GM18951 (cell line): Measurements from ENCODE around the gene PPP6C.
"Not testable (repeated sequence)": the region's sequence is repeated elsewhere in the genome, so short reads cannot be mapped to it uniquely, and the experiment has no call there.

Experiments
- POLR2A ChIP-seq: IDR thresholded peaks from 4 replicates; pipeline ENCODE4 v1.6.1; 2011; ENCODE audit warnings: mild to moderate bottlenecking; ENCODE audit not compliant: insufficient read length, insufficient read depth; ENCODE audit errors: extremely low read depth
- in situ Hi-C: fragments of 300-500 bp; cut with MboI; formaldehyde crosslinking; loops from one replicate; pipeline ENCODE4 v1.12.0; 2022; ENCODE audit warnings: low sequenced_read_pairs, mixed read lengths, inconsistent platforms; ENCODE audit not compliant: unreplicated experiment

The PPP6C gene

GRCh38 chr9:125142560-125143376 lies 46.8 kb downstream of the PPP6C start:
- in situ Hi-C loops = loop anchor here (10.0 kb wide), 1 partner anchor 368 kb away; the partner anchor contains the start of genes NR6A1 and OLFML2A

DNA sequence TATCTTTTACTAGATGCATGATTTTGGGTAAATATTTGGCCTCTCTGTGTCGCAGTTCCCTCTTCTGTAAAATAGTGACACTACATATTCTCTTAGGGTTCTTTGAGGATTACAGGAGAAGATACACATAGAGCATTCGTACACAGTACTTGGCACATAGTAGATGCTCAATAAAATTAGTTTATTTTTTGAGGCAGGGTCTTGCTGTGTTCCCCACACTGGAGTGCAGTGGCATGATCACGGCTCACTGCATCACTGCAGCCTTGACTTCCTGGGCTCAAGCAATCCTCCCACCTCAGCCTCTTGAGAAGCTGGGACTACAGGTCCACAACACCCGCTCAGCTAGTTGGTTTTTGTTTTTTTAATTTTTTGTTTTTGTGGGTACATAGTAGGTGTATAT lies 47.9 kb downstream of the PPP6C start:
- in situ Hi-C loops = loop anchor here (10.0 kb wide), 1 partner anchor 367 kb away; the partner anchor contains the start of genes NR6A1 and OLFML2A
- TF ChIP-seq POLR2A = no peak

More at GRCh38 chr9:125142560-125143376, 46.8 kb downstream of the PPP6C start:
- TF ChIP-seq POLR2A = no peak

GRCh38 chr9:125141251-125141650 lies 48.4 kb downstream of the PPP6C start:
- in situ Hi-C loops = loop anchor here (10.0 kb wide), 1 partner anchor 366 kb away; the partner anchor contains the start of genes NR6A1 and OLFML2A
- no peak for TF ChIP-seq POLR2A

GRCh38 chr9:125140576-125140975 lies 49.0 kb downstream of the PPP6C start:
- no peak for TF ChIP-seq POLR2A
- in situ Hi-C loops = loop anchor here (10.0 kb wide), 1 partner anchor 366 kb away; the partner anchor contains the start of genes NR6A1 and OLFML2A

DNA sequence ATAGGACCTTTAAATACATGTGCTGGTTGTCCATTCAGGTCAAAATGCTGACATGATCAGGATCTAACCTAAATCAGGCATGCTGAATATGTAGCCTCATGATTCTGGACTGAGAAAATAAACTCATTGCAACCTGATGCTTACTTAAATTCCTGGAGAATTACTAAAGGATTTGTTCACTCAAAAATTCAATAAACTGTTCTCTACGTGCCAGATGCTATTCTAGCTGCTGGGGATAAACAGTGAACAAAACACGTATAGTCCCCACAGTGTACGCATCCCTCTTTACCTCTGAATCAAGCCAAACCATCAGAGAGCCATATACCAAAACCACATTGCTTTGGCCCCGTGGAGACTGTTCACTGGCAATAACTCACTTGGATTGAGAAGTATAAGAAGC lies 52.4 kb downstream of the PPP6C start:
- in situ Hi-C loops = no loop called here

DNA sequence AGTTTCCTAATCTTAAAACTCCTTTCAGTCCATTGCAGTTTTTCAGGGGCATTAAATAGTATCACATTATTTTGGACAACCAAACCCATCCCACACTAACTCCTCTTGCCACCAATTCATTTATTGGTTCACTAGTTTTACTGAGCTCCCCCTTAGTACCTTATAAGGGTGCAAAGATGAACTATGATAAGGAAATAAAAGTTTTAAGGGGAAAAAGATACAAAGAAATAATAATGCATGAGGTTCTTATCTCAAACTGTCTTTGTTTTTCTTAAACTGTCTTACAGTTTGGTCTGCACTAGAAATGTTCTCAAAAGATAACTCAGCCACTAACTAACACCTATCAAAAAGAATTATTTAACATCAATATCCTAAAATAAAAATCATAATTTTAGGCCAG lies 54.6 kb downstream of the PPP6C start:
- in situ Hi-C loops = no loop called here
- TF ChIP-seq POLR2A = no peak

More for the DNA sequence above, 52.4 kb downstream of the PPP6C start:
- no peak for TF ChIP-seq POLR2A

- no peak for TF ChIP-seq POLR2A
- in situ Hi-C loops = no loop called here
These were observed 55.9 kb downstream of the PPP6C start for GRCh38 chr9:125133403-125134329.

DNA sequence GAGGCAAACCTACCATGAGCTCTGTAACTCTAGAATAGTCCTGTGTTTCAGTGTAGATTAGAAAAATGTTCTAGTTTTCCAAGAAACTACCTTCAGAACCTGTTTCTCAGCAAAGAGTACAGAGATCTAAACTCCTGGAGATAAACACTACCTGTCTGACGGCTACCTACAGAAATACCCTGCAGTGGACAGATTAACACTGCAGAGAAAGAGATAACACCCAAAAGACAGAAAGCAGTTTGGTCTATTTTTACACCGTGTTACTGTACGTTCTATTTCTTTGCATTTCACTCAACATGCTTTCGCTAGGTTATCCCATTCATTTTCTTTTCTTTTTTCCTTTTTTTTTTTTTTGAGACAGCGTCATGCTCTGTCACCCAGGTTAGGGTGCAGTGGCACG lies 57.8 kb downstream of the PPP6C start:
- TF ChIP-seq POLR2A = no peak
- in situ Hi-C loops = no loop called here

DNA sequence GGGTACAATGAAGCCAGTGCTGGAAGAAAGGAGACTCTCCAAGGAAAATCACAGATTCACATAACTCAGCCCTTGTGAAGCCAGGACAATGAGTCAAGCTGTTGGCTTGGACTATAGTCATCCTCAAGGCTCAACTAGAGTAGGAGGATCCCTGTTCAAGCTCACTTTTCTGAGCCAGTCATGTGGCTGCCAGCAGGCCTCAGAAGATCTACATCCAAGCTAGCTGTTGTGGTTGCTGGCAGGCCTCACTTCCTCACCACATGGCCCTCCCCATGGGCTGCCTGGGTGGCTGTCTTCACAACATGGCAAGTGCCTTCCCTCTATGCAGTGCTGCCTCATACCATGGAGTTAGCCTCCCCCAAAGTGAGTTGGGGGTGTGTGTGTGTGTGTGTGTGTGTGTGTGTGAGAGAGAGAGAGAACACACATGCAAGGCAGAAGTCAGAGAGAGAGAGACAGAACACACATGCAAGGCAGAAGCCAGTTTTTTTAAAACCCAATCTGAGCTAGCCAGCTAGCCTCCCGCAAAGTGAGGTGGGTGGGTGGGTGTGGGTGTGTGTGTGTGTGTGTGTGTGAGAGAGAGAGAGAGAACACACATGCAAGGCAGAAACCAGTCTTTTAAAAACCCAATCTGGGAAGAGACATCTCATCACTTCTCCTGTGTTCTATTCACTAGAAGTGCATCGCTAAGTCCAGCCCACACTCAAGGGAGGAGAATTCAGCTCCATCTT lies 63.4 kb downstream of the PPP6C start:
- in situ Hi-C loops = no loop called here
- TF ChIP-seq POLR2A = no peak

DNA sequence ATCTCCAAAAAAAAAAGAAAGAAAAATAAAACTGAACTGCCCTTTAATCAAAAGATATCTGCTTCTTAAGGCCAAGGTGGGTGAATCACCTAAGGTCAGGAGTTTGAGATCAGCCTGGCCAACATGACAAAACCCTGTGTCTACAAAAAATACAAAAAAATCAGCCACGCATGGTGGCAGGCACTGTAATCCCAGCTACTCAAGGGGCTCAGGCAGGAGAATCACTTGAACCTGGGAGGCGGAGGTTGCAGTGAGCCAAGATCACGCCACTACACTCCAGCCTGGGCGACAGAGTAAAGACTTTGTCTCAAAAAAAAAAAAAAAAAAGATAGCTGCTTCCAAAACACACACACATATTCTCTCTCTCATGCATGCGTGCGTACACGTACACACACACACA lies 64.1 kb downstream of the PPP6C start:
- no peak for TF ChIP-seq POLR2A
- in situ Hi-C loops = no loop called here

- TF ChIP-seq POLR2A = no peak
- in situ Hi-C loops = no loop called here
These were observed 68.5 kb downstream of the PPP6C start for GRCh38 chr9:125121146-125121545.

DNA sequence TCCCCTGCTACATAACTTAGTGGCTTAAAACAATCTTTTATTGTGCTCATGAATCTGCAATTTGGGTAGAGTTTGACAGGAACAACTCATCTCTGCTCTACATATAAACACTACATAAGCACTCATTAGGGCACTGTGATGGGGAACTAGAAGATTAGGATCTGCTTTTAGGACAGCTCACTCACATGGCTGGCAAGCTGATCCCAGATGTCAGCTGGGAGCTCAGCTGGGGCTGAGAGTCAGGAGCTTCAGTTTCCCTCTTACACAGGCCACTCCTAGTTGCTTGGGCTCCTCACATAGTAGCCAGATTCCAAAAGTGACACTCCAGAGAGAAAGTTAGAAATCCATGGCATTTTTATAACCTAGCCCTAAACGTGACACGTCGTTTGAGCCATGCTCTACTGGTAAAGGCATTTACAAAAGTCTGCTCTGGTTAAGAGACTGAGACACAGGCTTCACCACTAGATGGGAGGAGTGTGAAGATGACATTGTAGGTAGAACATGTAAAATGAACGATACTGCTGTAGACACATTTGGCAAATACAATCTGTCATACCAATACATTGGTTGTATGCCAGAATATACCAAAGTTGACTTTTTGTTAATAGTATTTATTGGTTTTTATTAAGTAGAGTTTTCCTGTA lies 69.8 kb downstream of the PPP6C start:
- no peak for TF ChIP-seq POLR2A
- in situ Hi-C loops = no loop called here

DNA sequence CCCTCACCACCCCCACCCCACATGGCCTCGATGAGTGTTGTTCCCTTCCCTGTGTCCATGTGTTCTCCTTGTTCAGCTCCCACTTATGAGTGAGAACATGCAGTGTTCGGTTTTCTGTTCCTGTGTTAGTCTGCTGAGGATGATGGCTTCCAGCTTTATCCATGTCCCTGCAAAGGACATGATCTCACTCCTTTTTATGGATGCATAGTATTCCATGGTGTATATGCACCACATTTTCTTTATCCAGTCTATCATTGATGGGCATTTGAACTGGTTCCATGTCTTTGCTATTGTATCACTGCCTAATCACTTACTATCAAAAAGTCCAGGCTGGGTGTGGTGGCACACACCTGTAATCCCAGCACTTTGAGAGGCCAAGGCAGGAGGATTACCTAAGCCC lies 70.9 kb downstream of the PPP6C start:
- in situ Hi-C loops = not testable (repeated sequence)

- in situ Hi-C loops = loop anchor here (5.0 kb wide), 1 partner anchor 72 kb away; no protein-coding TSS in a partner anchor
These were observed 75.1 kb downstream of the PPP6C start for GRCh38 chr9:125114503-125114902.
